GM19397 (cell line): Measurements from ENCODE around the gene IPO8.
"Not testable (repeated sequence)": the region's sequence is repeated elsewhere in the genome, so short reads cannot be mapped to it uniquely, and the experiment has no call there.

Experiments used
- ATAC-seq: cut with Tn5 transposase; IDR thresholded peaks from one replicate; pipeline ENCODE4 v1.9.1; 2021; ENCODE audit warnings: mild to moderate bottlenecking, moderate library complexity; ENCODE audit not compliant: unreplicated experiment

IPO8 gene

DNA sequence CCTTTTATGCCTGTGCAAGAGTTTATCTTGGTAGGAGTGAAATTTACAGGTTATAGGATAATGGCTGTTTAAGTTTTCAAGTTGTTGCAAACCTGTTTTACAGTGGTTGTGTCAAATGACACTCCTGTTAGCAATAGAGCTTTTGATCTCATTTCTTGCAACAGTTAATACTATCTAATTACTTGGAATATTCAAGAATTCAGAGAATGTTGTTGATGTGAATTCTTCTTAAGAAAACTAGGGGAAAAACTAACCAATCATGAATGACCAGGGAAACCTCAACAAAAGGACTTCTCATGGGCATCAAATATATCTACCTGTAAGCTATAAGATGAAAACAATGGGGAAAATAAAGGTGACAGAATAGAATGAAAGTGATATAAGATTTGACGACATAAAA lies 85.0 kb downstream of the IPO8 start:
- no peak for ATAC-seq

GRCh38 chr12:30609819-30610218 lies 85.8 kb downstream of the IPO8 start:
- not testable (repeated sequence) for ATAC-seq

DNA sequence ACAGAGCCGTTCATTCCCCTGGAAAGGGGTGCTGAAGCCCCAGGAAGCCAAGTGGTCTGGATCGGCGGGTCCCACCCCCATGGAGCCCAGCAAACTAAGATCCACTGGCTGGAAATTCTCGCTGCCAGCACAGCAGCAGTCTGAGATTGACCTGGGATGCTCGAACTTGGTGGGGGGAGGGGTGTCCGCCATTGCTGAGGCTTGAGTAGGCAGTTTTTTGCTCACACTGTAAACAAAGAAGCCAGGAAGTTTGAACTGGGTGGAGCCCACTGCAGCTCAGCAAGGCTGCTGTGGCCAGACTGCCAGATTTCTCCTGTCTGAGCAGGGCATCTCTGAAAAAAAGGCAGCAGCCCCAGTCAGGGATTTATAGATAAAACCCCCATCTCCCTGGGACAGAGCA lies 91.4 kb downstream of the IPO8 start:
- ATAC-seq = not testable (repeated sequence)

- ATAC-seq = no peak
These were observed 92.5 kb downstream of the IPO8 start for GRCh38 chr12:30603129-30603528.

- ATAC-seq = no peak
These were observed 93.0 kb downstream of the IPO8 start for GRCh38 chr12:30602678-30603077.

DNA sequence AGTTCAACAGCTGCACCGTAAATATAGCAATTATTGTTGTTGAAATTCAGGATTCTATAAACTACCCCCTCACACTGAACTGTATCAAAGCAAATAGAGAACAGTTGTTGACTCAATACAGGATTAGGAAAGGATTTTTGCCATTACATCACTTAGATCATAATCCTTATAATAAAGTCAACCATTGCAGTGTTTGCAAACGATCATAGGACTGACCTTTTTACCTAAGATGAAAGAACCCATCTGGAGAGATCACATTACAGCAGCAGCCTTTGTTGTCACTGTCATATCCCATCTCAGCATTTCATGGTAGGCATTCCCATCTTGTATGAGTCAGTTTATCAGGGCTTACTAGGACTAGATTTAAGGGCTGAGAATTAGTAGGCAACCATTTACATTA lies 96.1 kb downstream of the IPO8 start:
- no peak for ATAC-seq

DNA sequence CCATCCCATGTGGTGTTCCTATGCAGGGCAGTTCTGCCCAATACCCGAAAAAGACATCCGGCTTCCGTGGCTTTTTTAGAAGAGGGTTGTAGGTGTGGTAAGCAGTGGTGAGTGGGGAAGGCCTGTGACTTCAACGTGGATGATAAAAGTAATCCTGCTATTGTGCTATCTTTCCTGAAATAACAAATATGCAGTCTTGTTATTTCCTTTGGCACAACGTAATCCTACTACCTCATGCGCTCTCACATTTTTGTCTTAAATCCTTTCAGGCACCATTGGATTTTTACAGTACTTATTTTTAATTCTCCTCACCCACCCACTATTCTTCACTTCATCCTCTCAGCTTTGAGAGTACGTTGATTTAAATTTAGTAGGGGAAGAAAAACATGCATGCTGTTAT lies 96.8 kb downstream of the IPO8 start:
- no peak for ATAC-seq

GRCh38 chr12:30595742-30596141 lies 99.9 kb downstream of the IPO8 start:
- ATAC-seq = no peak

GRCh38 chr12:30594509-30594908 lies 101.2 kb downstream of the IPO8 start:
- no peak for ATAC-seq

DNA sequence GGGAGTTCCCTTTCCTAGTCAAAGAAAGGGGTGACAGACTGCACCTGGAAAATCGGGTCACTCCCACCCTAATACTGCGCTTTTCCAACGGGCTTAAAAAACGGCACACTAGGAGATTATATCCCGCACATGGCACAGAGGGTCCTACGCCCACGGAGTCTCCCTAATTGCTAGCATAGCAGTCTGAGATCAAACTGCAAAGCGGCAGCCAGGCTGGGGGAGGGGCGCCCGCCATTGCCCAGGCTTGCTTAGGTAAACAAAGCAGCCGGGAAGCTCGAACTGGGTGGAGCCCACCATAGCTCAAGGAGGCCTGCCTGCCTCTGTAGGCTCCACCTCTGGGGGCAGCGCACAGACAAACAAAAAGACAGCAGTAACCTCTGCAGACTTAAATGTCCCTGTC lies 107.1 kb downstream of the IPO8 start:
- not testable (repeated sequence) for ATAC-seq

DNA sequence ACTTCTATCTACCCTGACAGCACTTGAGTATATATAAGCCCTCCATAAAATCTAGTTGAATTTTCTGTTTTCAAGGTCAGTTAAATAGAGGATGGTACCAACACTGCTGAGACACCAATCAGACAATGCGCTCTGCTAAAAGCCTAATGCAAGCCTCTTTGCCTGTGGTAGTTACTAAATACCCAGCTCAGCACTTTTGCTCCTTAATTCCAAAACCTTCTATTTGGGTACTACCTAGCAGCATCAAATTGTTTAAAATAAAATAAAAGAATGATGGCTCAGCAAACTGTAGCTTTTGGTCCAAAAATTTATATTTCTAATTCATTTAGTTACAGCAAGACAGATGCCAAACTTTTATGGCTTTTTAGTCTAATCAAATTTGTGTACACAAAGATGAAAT lies 107.9 kb downstream of the IPO8 start:
- no peak for ATAC-seq

DNA sequence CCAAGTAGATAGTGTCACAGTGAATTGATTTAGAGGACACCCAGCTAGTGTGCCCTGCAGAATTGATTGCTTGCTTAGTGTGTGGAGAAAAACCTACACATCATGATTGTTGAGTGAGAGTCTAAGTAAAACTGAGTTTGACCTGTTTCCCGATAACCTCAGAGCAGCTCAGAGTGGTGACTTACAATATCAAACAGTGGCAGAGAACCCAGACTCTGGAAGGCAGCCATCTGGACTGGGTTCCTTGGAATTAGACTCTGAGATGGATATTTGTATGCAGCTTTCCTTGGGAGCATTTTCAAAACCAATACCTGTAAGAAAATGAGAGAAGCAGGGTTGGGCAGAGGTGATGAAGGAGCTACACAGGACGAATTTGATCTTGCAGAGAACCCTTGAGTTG lies 109.8 kb downstream of the IPO8 start:
- ATAC-seq = no peak

DNA sequence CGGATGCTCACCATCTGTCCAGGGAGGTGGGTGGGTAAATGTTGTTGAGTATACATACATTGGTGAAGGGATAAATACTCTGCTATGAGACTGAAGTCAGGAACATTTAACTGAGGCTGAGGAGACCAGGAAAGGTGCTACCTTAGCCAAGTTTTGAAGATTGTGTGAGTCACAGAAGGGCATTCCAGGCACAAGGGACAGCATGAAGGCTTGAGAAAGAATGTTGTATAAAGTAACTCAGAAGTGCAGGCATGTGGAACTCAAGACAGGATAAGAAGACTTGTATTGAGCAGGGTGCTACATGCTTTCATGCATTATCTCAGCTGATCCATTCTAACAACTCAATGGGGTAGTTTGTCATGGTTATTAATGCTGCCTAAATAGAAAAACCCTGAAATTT lies 112.7 kb downstream of the IPO8 start:
- no peak for ATAC-seq

DNA sequence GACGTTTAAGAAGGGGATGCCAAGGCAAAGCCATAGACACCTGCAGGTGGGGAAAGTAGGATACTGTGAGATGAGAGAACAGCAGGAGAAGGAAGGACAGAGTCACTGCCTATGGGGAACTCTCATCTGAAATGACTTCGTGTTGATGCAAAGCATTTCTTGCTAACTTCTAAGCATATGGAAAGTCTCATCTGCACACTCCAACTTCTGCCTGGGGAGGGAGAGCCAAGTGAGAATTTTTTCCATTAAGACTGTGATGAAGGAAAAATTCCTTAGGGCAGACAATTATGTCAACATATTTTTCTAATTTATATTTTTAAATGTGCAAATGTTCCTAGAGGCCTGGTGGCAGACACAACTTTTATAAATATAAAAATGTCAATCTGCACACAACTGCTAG lies 115.3 kb downstream of the IPO8 start:
- no peak for ATAC-seq
